ENCODE measurements around the gene RAPGEF1. TPM values are rescaled to one million over a fixed set of nuclear protein-coding genes. Genes with fewer than 3 reads are reported as not detected.
A peak's percentile ranks its signal among the peaks of the same experiment; 100 is the strongest.

Gene RAPGEF1
- total and polyA plus RNA-seq, 9 of the 15 experiments (the other 6 are each of a cell fraction or from before 2014, with no cell fraction given): 0.06 to 44.1 (median 19.9) TPM

- 9% methylated on average over 31 of the region's 38 CpGs for WGBS (ENCODE audit: insufficient coverage, low coverage, missing lambda C conversion rate)
- Histone ChIP-seq H3K9ac (ENCODE audit: insufficient read depth in 1 of 2, low read depth in 2 of 2, low read length in 2 of 2) (no peak overlapping the region), H3K36me3 (ENCODE audit: control insufficient read depth, insufficient read depth, low read length) (no peaks in the 10 kb centered on the region), H3K79me2 (ENCODE audit: control insufficient read depth, insufficient read depth, low read length) (no peaks in the 10 kb centered on the region), H3K9me3 (replicated peaks; ENCODE audit: control insufficient read depth, insufficient read depth, low read depth, low read length) (no peaks in the 10 kb centered on the region), H2AFZ (ENCODE audit: low read depth, low read length) (peak overlapping the region; percentile 23; the same call in 1 of the 2 replicates), H3K4me2 (ENCODE audit: insufficient read depth, low read length) (peak overlapping the region; percentile 32; the same call in 1 of the 2 replicates), H3K4me3 (no peak overlapping the region), H4K20me1 (replicated peaks; ENCODE audit: control insufficient read depth, insufficient read depth, low read length) (peaks cover 3% of the 10 kb centered on the region; the same call in 1 of the 2 replicates), H3K27ac (ENCODE audit: extremely low read depth, low read depth, low read length) (no peak overlapping the region), H3K9me1 (ENCODE audit: control insufficient read depth, insufficient read depth, low read length) (no peaks in the 10 kb centered on the region), H3K4me1 (replicated peaks in 1 of 2; ENCODE audit: control insufficient read depth in 2 of 2, insufficient read depth in 2 of 2, low read length in 2 of 2) (peaks cover 0 to 7% of the 10 kb centered on the region in 2 experiments; a peak in 2 of 5 replicates), H3K27me3 (ENCODE audit: control insufficient read depth in 2 of 2, insufficient read depth in 2 of 2, low read length in 2 of 2) (peaks cover 12 to 30% of the 10 kb centered on the region in 2 experiments)
- peak; percentile 77 to 93 (median 90) for DNase-seq (ENCODE audit: extremely low read depth in 1 of 4, low spot score in 3 of 4)
- ATAC-seq: peak; percentile 99
- BruUV-seq (replicated peaks): no TSS peak
- FAIRE-seq: no peak
- ChIA-PET POLR2A (interaction anchor here (0.6 kb wide), 2 partner anchors 157 to 603 kb away, joined by 3 read pairs; no protein-coding TSS in a partner anchor), CTCF (ENCODE audit: low intra/inter-chr PET ratio) (interaction anchor here (0.6 to 2.4 kb wide), 7 partner anchors 22 to 506 kb away, joined by 3 to 21 read pairs (median 5); partner anchors contain the start of gene RAPGEF1)
- intact Hi-C loops (cut with micrococcal nuclease): loop anchor here (2.0 to 5.0 kb wide), 3 partner anchors 92 to 474 kb away; no protein-coding TSS in a partner anchor
- in situ Hi-C loops (cut with MboI): loop anchor here (5.0 kb wide), 1 partner anchor 490 kb away; no protein-coding TSS in a partner anchor
- TF ChIP-seq HDAC3 (IDR thresholded peaks at IDR 0.05; ENCODE audit: borderline replicate concordance, partially characterized antibody) (no peak), CREB5 (CRISPR knock-in tag; IDR thresholded peaks at IDR 0.05) (no peak), ZKSCAN1 (IDR thresholded peaks at IDR 0.05; ENCODE audit: low read depth, low read length) (0 out of 2 replicates have a peak, but pooled peaks have one; percentile 34), CTBP1 (IDR thresholded peaks at IDR 0.05; ENCODE audit: borderline replicate concordance) (peak; percentile 17; the same call in 1 of the 2 replicates), ZNF121 (CRISPR knock-in tag; conservative IDR thresholded peaks at IDR 0.05) (no peak), NCOA2 (IDR thresholded peaks at IDR 0.05; ENCODE audit: partially characterized antibody in 2 of 2) (no peak), PHF20 (IDR thresholded peaks at IDR 0.05; ENCODE audit: partially characterized antibody) (no peak), DNMT1 (IDR thresholded peaks at IDR 0.05) (no peak), PCBP1 (IDR thresholded peaks at IDR 0.05; ENCODE audit: low read depth, low read length, poor library complexity, severe bottlenecking) (peak; percentile 67), MECOM (CRISPR knock-in tag; IDR thresholded peaks at IDR 0.05) (no peak), XRCC5 (IDR thresholded peaks at IDR 0.05; ENCODE audit: low read depth, low read length) (0 out of 2 replicates have a peak, but pooled peaks have one; percentile 46), YY1 (IDR thresholded peaks at IDR 0.05; ENCODE audit: borderline replicate concordance in 1 of 3, control insufficient read depth in 1 of 3, extremely low read depth in 1 of 3, insufficient read depth in 3 of 3, insufficient read length in 1 of 3, insufficient replicate concordance in 2 of 3, low read depth in 1 of 3, low read length in 2 of 3) (peak in 1 of 3 experiments; percentile 63), ZNF778 (CRISPR knock-in tag; IDR thresholded peaks at IDR 0.05) (no peak), RAD21 (CRISPR knock-in tag; conservative IDR thresholded peaks at IDR 0.05 in 1 of 2, IDR thresholded peaks at IDR 0.05 in 1 of 2) (peak; percentile 91 to 96), ZNF324 (CRISPR knock-in tag; IDR thresholded peaks at IDR 0.05) (no peak), NR2F6 (CRISPR knock-in tag; IDR thresholded peaks at IDR 0.05) (no peak), FOXJ2 (tag; IDR thresholded peaks at IDR 0.05) (no peak), MEF2A (IDR thresholded peaks at IDR 0.05; ENCODE audit: control insufficient read depth, low read depth, low read length) (no peak), DLX4 (CRISPR knock-in tag; IDR thresholded peaks at IDR 0.05) (no peak), GATA2 (CRISPR knock-in tag; IDR thresholded peaks at IDR 0.05) (no peak), U2AF2 (optimal IDR thresholded peaks at IDR 0.05; ENCODE audit: low read depth, low read length) (no peak)
These were observed 22.6 kb upstream of the RAPGEF1 start for GRCh38 chr9:131762356-131762932.
